ENCODE measurements around the gene PGRMC2. TPM values are rescaled to one million over a fixed set of nuclear protein-coding genes. Genes with fewer than 3 reads are reported as not detected.
A peak's percentile ranks its signal among the peaks of the same experiment; 100 is the strongest.

The PGRMC2 gene
- polyA plus RNA-seq (ENCODE audit: insufficient read length in 4 of 4) = 100 to 1,000 TPM; 102 to 123 (median 113) TPM

GRCh38 chr4:128287141-128287870, at the start of gene PGRMC2:
PGRMC2 (minus strand) TSS chr4:128287813; CDS start chr4:128287790, 23 bp downstream.
- DNase-seq (ENCODE audit: low read depth in 4 of 4, low spot score in 2 of 4) = peak in 2 of 4 donors; percentile 34

GRCh38 chr4:128335541-128335940, 47.9 kb upstream of the PGRMC2 start:
- no peak for DNase-seq (ENCODE audit: low read depth in 4 of 4, low spot score in 2 of 4)

GRCh38 chr4:128334256-128334655, 46.6 kb upstream of the PGRMC2 start:
- DNase-seq (ENCODE audit: low read depth in 4 of 4, low spot score in 2 of 4) = no peak

- no peak for DNase-seq (ENCODE audit: low read depth in 4 of 4, low spot score in 2 of 4)
Observed at GRCh38 chr4:128333309-128334018, 45.9 kb upstream of the PGRMC2 start.

- DNase-seq (ENCODE audit: low read depth in 4 of 4, low spot score in 2 of 4) = no peak
Observed at GRCh38 chr4:128332081-128332480, 44.5 kb upstream of the PGRMC2 start.

GRCh38 chr4:128329638-128330037, 42.0 kb upstream of the PGRMC2 start:
- no peak for DNase-seq (ENCODE audit: low read depth in 4 of 4, low spot score in 2 of 4)

DNA sequence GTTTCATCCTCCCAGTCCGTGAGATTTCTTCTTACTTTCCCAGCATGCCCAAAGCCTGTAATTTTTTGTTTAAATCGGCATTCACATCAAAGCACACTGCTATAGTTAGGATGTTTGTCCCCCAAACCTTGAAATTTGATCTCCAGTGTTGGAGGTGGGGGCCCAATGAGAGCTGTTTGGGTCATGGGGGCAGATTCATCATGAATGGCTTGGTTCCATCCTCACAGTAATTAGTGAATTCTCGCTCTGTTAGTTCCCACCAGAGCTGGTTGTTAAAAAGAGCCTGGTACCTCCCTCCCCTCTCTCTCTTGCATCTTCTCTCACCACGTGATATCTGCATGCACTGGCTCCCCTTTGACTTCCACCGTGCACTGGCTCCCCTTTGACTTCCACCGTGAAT, 40.5 kb upstream of the PGRMC2 start:
- no peak for DNase-seq (ENCODE audit: low read depth in 4 of 4, low spot score in 2 of 4)

DNA sequence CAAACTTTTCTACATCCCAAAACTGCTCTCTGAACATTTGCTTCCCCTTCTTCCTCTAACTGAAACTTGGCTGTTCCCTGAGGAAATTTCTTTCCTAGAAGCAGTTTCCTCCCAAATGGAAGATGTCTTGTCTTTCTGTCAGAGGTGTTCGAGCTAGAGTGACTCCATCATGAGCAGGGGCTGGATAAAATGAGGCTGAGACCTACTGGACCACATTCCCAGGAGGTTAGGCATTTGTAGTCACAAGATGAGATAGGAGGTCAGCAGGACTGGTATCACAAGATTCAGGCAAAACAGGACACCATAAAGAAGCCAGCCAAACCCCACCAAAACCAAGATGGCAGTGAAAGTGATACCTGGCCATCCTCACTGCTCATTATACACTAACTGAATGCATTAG, 35.8 kb upstream of the PGRMC2 start:
- DNase-seq (ENCODE audit: low read depth in 4 of 4, low spot score in 2 of 4) = no peak

GRCh38 chr4:128322986-128323385, 35.4 kb upstream of the PGRMC2 start:
- DNase-seq (ENCODE audit: low read depth in 4 of 4, low spot score in 2 of 4) = no peak

DNA sequence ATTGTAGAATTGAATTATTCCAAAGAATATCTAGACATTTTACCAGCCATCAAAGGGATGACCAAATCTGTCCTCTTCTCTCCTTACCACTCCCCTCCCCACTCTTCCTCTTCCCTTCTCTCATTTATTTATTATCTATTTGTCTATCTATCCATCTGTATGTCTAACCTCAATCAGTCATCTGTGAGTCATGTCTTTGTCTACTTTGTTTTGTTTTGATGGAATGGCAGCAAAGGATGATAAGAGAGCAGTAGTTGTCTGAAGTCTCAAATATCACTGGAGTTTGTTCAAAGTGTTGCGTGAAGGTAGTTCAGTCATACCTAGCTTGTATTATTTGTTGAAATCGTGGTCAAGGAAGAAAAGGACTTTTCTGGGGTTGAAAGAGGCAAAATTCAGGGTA, 34.7 kb upstream of the PGRMC2 start:
- no peak for DNase-seq (ENCODE audit: low read depth in 4 of 4, low spot score in 2 of 4)

DNA sequence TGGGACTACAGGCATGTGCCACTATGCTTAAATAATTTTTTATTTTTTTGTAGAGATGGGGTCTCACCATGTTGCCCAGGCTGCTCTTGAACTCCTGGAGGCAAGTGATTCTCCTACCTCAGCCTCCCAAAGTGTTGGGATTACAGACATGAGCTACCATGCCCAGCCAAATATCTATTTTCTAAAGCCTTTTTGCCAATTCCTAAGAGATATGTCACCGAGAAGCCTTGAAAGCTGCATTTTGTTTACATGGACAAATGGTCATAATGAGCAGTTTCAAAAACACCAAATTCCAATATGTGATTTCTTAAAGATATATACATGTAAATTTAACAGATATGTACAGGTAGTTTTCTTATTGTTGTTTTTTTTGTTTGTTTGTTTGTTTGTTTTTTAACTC, 33.0 kb upstream of the PGRMC2 start:
- DNase-seq (ENCODE audit: low read depth in 4 of 4, low spot score in 2 of 4) = no peak

GRCh38 chr4:128315756-128316520, 28.3 kb upstream of the PGRMC2 start:
- no peak for DNase-seq (ENCODE audit: low read depth in 4 of 4, low spot score in 2 of 4)

DNA sequence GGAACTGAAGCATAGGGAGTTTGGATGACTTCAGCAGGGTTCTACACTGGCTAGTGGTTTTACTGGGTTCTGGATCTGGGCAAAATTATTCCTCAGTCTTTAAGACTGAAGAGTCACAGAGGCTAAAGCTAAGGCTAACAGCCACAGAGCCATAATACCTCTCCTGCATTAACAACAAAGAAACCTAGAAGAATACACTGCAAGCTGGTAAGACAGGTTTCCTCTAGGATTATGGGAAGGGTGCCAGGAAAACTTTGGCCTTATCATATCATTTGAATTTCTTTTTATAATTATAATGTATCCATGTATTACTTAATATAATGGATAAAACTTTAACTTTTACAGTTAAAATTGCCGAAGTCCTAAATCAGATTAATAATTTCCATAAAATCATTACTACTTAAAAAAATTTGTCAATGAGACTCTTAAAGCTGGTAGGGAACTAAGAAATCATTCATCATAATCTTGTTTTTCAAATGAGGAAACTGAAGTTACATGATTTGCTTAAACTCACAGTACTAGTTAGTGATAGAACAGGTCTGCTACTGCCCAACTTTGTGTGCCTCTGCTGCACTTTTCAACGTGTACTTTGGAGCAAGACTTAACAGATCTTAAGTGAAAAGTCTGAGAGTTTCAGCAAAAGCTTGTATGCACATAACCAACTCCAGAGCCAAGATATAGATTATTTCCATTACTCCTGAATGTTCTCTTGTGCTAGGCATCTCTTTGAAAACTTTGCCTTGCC, 24.2 kb upstream of the PGRMC2 start:
- DNase-seq (ENCODE audit: low read depth in 4 of 4, low spot score in 2 of 4) = no peak

DNA sequence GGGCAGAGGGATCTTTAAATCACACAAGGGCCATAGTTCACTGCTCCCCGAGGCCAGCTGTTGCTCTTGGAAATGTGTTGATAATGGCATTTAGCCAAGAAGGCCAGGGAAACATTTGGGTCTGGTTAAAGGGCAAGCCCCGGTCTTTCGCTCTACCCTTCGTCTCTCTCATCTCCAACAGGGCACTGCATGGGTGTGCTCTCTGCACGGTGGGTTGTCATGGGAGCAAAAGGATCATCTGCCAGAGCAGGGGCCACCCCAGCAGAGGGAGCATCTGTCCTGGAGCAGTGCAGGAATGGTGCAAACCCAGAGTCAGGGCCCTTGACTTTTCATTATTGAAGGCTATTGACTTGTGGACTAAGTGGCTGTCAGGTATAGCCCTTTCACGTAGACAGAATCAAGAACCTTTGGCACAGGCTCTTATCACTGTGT, 22.7 kb upstream of the PGRMC2 start:
- DNase-seq (ENCODE audit: low read depth in 4 of 4, low spot score in 2 of 4) = no peak

- DNase-seq (ENCODE audit: low read depth in 4 of 4, low spot score in 2 of 4) = no peak
Observed at GRCh38 chr4:128309585-128309984, 22.0 kb upstream of the PGRMC2 start.

DNA sequence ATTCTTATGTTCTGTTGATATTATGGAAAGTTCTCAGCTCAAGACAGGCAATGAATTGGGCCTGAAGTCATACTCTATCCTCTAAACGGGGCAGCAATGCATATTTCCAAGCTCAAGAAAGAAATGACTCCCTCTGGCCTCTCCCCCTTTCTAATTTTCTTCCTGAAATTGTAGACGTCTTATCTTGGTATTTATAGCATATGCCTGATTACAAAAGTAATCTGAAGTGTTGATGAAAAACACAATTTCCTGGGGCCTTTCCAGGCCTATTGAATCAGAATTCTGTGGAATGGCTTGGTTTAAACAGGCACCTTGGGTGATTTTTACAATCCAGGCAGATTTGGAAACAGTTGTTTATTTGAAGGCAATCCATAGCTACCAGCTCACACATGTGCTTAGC, 21.4 kb upstream of the PGRMC2 start:
- DNase-seq (ENCODE audit: low read depth in 4 of 4, low spot score in 2 of 4) = no peak

GRCh38 chr4:128307123-128307571, 19.5 kb upstream of the PGRMC2 start:
- DNase-seq (ENCODE audit: low read depth in 4 of 4, low spot score in 2 of 4) = no peak

DNA sequence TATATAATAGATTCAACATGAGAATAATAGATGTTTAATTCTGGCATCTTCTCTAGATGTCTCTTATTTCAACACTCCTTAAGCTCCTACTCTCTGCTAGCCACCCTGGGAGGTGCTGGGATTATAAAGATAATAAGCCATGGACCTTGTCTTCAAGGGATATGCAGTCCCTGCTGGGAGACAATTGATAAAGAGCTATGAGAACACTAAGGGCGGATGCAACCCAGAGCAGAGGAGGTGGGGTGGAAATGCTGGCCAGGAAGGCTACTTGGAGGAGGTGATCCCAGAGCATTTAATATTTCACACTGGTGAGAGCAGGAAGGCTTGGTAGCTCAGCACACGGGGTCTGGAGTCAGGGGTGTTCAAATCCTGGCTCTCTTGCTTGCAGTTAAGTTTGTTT, 18.3 kb upstream of the PGRMC2 start:
- no peak for DNase-seq (ENCODE audit: low read depth in 4 of 4, low spot score in 2 of 4)

- no peak for DNase-seq (ENCODE audit: low read depth in 4 of 4, low spot score in 2 of 4)
Observed at GRCh38 chr4:128303986-128304385, 16.4 kb upstream of the PGRMC2 start.

DNA sequence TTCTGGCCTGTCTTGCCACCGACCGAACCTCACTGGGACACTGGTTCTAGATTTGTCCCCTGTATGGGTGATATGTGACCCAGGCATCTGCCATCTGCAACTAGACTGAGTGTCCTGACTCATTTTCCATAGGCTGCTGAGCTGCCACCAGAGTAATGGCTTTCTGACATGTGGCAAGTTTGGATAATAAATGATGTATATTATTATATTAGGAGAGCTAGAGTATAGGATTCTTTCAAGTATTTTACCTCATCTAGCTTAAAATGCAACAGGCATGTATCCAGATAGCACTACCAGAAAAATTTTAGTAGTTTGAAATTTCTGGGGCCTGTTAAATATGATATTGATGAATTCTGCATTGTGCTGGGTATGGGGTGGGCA, 15.8 kb upstream of the PGRMC2 start:
- DNase-seq (ENCODE audit: low read depth in 4 of 4, low spot score in 2 of 4) = no peak

DNA sequence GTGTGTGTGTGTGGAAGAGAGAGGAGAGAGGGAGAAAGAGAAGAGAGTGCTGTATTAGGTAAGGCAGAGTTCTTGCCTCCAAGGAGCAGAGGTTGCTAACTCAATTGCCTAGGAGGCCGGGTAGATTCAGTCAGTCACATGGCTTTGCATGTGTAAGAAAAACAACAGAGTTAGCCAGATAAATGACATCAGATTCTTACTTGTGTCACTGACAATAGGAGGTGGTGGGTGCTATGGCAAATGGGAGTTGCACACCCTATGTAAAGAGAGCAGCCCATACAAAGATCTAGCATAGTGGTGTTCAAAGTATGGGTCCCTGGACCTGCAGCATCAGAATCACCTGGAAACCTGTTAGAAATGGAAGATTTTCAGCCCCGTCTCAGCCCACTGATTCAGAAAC, 14.4 kb upstream of the PGRMC2 start:
- no peak for DNase-seq (ENCODE audit: low read depth in 4 of 4, low spot score in 2 of 4)

All from left renal cortex interstitium (tissue), 4 donors.